SU-DHL-6 (cell line): ENCODE measurements around the gene ADPRHL1.

Source experiments
- H2AFZ ChIP-seq: fragments of 200-600 bp; sonication (generic); 2 replicates; pipeline ENCODE4 v1.6.1; 2014; ENCODE audit warnings: low read depth, mild to moderate bottlenecking, moderate library complexity, mixed read lengths, antibody characterized with exemption, low read length; ENCODE audit not compliant: severe bottlenecking
- H3F3A ChIP-seq: fragments of 200-600 bp; shearing (Covaris generic); 2 replicates; pipeline ENCODE4 v1.6.0; 2016; ENCODE audit warnings: antibody characterized with exemption, mild to moderate bottlenecking; ENCODE audit not compliant: insufficient read depth
- H3K27ac ChIP-seq: fragments of 200-600 bp; sonication (generic); 2 replicates; pipeline ENCODE4 v1.5.1; 2016; ENCODE audit warnings: low read depth, mild to moderate bottlenecking, low read length, moderate library complexity, mixed read lengths
- H3K27me3 ChIP-seq: fragments of 200-600 bp; sonication (generic), shearing (Covaris generic); 2 replicates; pipeline ENCODE4 v1.6.0; 2014; ENCODE audit warnings: mild to moderate bottlenecking, low read length
- H3K36me3 ChIP-seq: fragments of 200-600 bp; sonication (generic); 2 replicates; pipeline ENCODE4 v1.6.1; 2014; ENCODE audit warnings: mild to moderate bottlenecking, low read length, mixed read lengths
- H3K4me2 ChIP-seq: fragments of 300-600, 200-600 bp; shearing (Covaris generic), sonication (generic); 2 replicates; pipeline ENCODE4 v1.6.0; 2014; ENCODE audit warnings: low read length, low read depth, mild to moderate bottlenecking; ENCODE audit not compliant: poor library complexity, severe bottlenecking
- H3K4me3 ChIP-seq: fragments of 200-600 bp; sonication (generic); 2 replicates; pipeline ENCODE4 v1.5.1; 2014; ENCODE audit warnings: antibody characterized with exemption, low read length, mild to moderate bottlenecking, mixed read lengths; ENCODE audit not compliant: insufficient read depth, poor library complexity, severe bottlenecking
- H3K79me2 ChIP-seq: fragments of 200-600 bp; sonication (generic); 2 replicates; pipeline ENCODE4 v1.6.1; 2014; ENCODE audit warnings: mild to moderate bottlenecking, low read length, moderate library complexity; ENCODE audit not compliant: insufficient read depth
- H3K9ac ChIP-seq: fragments of 200-600 bp; sonication (generic); 2 replicates; pipeline ENCODE4 v1.7.0; 2014; ENCODE audit warnings: mild to moderate bottlenecking, low read length
- H3K9me2 ChIP-seq: fragments of 200-600 bp; sonication (generic); replicated peaks from 2 replicates; pipeline ENCODE4 v1.6.1; 2014; ENCODE audit warnings: low read length; ENCODE audit not compliant: insufficient read depth
- H3K9me3 ChIP-seq: fragments of 200-600 bp; sonication (generic); 2 replicates; pipeline ENCODE4 v1.6.1; 2014; ENCODE audit warnings: low read length, mixed read lengths; ENCODE audit not compliant: insufficient read depth
- H4K20me1 ChIP-seq: fragments of 200-600 bp; sonication (generic); 2 replicates; pipeline ENCODE4 v1.6.1; 2014; ENCODE audit warnings: low read depth, mild to moderate bottlenecking, antibody characterized with exemption, low read length, moderate library complexity, mixed read lengths
- CTCF ChIP-seq: fragments of 200-600 bp; sonication (generic); IDR thresholded peaks from one replicate; pipeline ENCODE4 v1.5.1; 2017; ENCODE audit warnings: antibody characterized with exemption, mild to moderate bottlenecking, low read length, moderate library complexity; ENCODE audit not compliant: insufficient read depth, poor library complexity, severe bottlenecking
- EZH2phosphoT487 ChIP-seq: fragments of 200-600 bp; sonication (generic), shearing (Covaris generic); conservative IDR thresholded peaks from 2 replicates; pipeline ENCODE4 v1.6.1; 2018; ENCODE audit warnings: mild to moderate bottlenecking, antibody characterized with exemption, low read length, moderate library complexity, mixed read lengths

ADPRHL1 gene

GRCh38 chr13:113477724-113478123 lies 24.4 kb upstream of the ADPRHL1 start:
- no peak for TF ChIP-seq EZH2phosphoT487
- no peak for TF ChIP-seq CTCF
- Histone ChIP-seq H3K27me3 (no peaks in the 10 kb centered on the region), H4K20me1 (0 out of 2 replicates have a peak, but pooled peaks cover 4% of the 10 kb centered on the region), H3K36me3 (peaks cover 30% of the 10 kb centered on the region), H3K9me3 (no peaks in the 10 kb centered on the region), H3K9ac (no peak overlapping the region), H3K4me2 (no peak overlapping the region), H3K27ac (no peak overlapping the region), H3K9me2 (no peaks in the 10 kb centered on the region), H2AFZ (no peak overlapping the region), H3K4me3 (no peak overlapping the region), H3K79me2 (peaks cover 12% of the 10 kb centered on the region; the same call in 1 of the 2 replicates), H3F3A (peaks cover 3% of the 10 kb centered on the region; the same call in 1 of the 2 replicates)

GRCh38 chr13:113476811-113477210 lies 23.5 kb upstream of the ADPRHL1 start:
- no peak overlapping the region for H2AFZ ChIP-seq
- H3F3A ChIP-seq: no peaks in the 10 kb centered on the region; the same call in 1 of the 2 replicates
- H3K36me3 ChIP-seq: peaks cover 30% of the 10 kb centered on the region
- no peaks in the 10 kb centered on the region for H3K9me3 ChIP-seq
- no peak overlapping the region for H3K9ac ChIP-seq
- 0 out of 2 replicates have a peak, but pooled peaks cover under 1% of the 10 kb centered on the region for H4K20me1 ChIP-seq
- TF ChIP-seq EZH2phosphoT487: no peak
- no peak for TF ChIP-seq CTCF
- no peak overlapping the region for H3K27ac ChIP-seq
- no peaks in the 10 kb centered on the region for H3K9me2 ChIP-seq
- 0 out of 2 replicates have a peak, but pooled peaks cover 3% of the 10 kb centered on the region for H3K79me2 ChIP-seq
- H3K4me2 ChIP-seq: no peak overlapping the region
- no peak overlapping the region for H3K4me3 ChIP-seq
- no peaks in the 10 kb centered on the region for H3K27me3 ChIP-seq

GRCh38 chr13:113475911-113476310 lies 22.6 kb upstream of the ADPRHL1 start:
- H3K27ac ChIP-seq: no peak overlapping the region
- no peak for TF ChIP-seq CTCF
- no peak for TF ChIP-seq EZH2phosphoT487
- no peaks in the 10 kb centered on the region for H3F3A ChIP-seq
- H3K27me3 ChIP-seq: no peaks in the 10 kb centered on the region
- H2AFZ ChIP-seq: no peak overlapping the region
- H3K36me3 ChIP-seq: peaks cover 30% of the 10 kb centered on the region
- H4K20me1 ChIP-seq: no peaks in the 10 kb centered on the region
- H3K79me2 ChIP-seq: 0 out of 2 replicates have a peak, but pooled peaks cover 3% of the 10 kb centered on the region
- H3K9me3 ChIP-seq: no peaks in the 10 kb centered on the region
- no peak overlapping the region for H3K9ac ChIP-seq
- H3K9me2 ChIP-seq: no peaks in the 10 kb centered on the region
- H3K4me3 ChIP-seq: no peak overlapping the region
- no peak overlapping the region for H3K4me2 ChIP-seq

- TF ChIP-seq CTCF: no peak
- TF ChIP-seq EZH2phosphoT487: no peak
- Histone ChIP-seq H2AFZ (no peak overlapping the region), H3F3A (no peaks in the 10 kb centered on the region), H3K4me3 (no peak overlapping the region), H3K79me2 (no peaks in the 10 kb centered on the region), H3K27me3 (no peaks in the 10 kb centered on the region), H3K9ac (no peak overlapping the region), H3K27ac (no peak overlapping the region), H4K20me1 (no peaks in the 10 kb centered on the region), H3K9me2 (no peaks in the 10 kb centered on the region), H3K36me3 (peaks cover 27% of the 10 kb centered on the region), H3K4me2 (no peak overlapping the region), H3K9me3 (no peaks in the 10 kb centered on the region)
Measured at GRCh38 chr13:113475280-113475679, 22.0 kb upstream of the ADPRHL1 start.
